Heart right ventricle (tissue), 16 donors: ENCODE data around the gene WHRN. TPM values are rescaled to one million over a fixed set of nuclear protein-coding genes. Genes with fewer than 3 reads are reported as not detected.

ENCODE experiments used
- ATAC-seq, 8 donors: fragments of 200-7000 bp; cut with Tn5 transposase; one replicate each; pipeline ENCODE4 v1.9.1; 2020; ENCODE audit warnings: mild to moderate bottlenecking in 8 of 8, moderate library complexity in 8 of 8, moderate number of reproducible peaks in 1 of 8
- DNase-seq, 2 donors: peaks; one replicate each; pipeline ENCODE4 v3.0.0-alpha.2; 2020
- H3K27ac ChIP-seq, 10 donors: fragments of 200-600 bp; sonication (generic) in 2 of 10; one replicate each; pipeline versions ENCODE4 v1.5.0 to v1.8.0; 2020 to 2022; ENCODE audit warnings: mild to moderate bottlenecking in 3 of 10
- H3K27me3 ChIP-seq, 7 donors: fragments of 200-600 bp; one replicate each; pipeline ENCODE4 v1.8.0; 2021 to 2022; ENCODE audit warnings: mild to moderate bottlenecking in 2 of 7
- H3K36me3 ChIP-seq, 9 donors: fragments of 200-600 bp; sonication (generic) in 1 of 9; one replicate each; pipeline versions ENCODE4 v1.5.0 to v1.8.0; 2020 to 2022; ENCODE audit warnings: mild to moderate bottlenecking in 2 of 9
- H3K4me1 ChIP-seq, 9 donors: fragments of 200-600 bp; sonication (generic) in 1 of 9; one replicate each; pipeline versions ENCODE4 v1.5.0 to v1.8.0; 2020 to 2022; ENCODE audit warnings: mild to moderate bottlenecking in 4 of 9
- H3K4me3 ChIP-seq, 10 donors: fragments of 200-600 bp; sonication (generic) in 2 of 10; one replicate each; pipeline versions ENCODE4 v1.5.0 to v1.8.0; 2020 to 2022; ENCODE audit warnings: mild to moderate bottlenecking in 7 of 10, moderate library complexity in 2 of 10
- H3K9me3 ChIP-seq, 11 donors: fragments of 200-600 bp in 10 of 11; sonication (generic) in 2 of 11; one replicate each; pipeline versions ENCODE4 v1.5.0 to v1.8.0; 2013 to 2022; ENCODE audit warnings: mild to moderate bottlenecking in 2 of 11, control low read depth in 1 of 11, moderate library complexity in 1 of 11
- WGBS, 2 donors: extraction: QIAGEN DNeasy Blood & Tissue Kit; methylation state at CpG; one replicate each; pipeline ENCODE4 v1.1.7; 2013; ENCODE audit warnings: inconsistent platforms in 1 of 2; 5-methylcytosine and 5-hydroxymethylcytosine counted together
- intact Hi-C, 10 donors: fragments of 100-400 bp; cut with DNase I; formaldehyde crosslinking; loops; one replicate each; pipeline versions ENCODE4 v1.11.1 to v1.14.2; 2022
- polyA plus RNA-seq, 2 donors: library from polyadenylated mRNA; stranded (reverse); fragments of 200-250 nt; gene quantifications; one replicate each; pipeline ENCODE4 v1.2.3, GENCODE V29; 2013
- total RNA-seq, 10 donors: library from RNA; stranded (reverse); fragmentation: NEBNext Ultra II Directional in 3 of 10; extraction: Animal tissue kit (Norgen Biotek cat#: 25700) in 3 of 10; gene quantifications; one replicate each; pipeline versions ENCODE4 v1.2.1 to v1.2.4, GENCODE V29; 2021 to 2023
- TF ChIP-seq, protein P1 (sequence below), 9 donors: fragments of 200-600 bp; sonication (generic) in 2 of 9; IDR thresholded peaks; one replicate each; pipeline versions ENCODE4 v1.5.0 to v1.8.0; 2021 to 2022; ENCODE audit warnings: antibody characterized with exemption in 9 of 9, mild to moderate bottlenecking in 5 of 9, moderate library complexity in 1 of 9
- donor health status: Arrhythmogenic right ventricular cardiomyopathy.
- donor health status: ischemic (EF 13 %, LVEDD 7.1; RV severe dilation, severe dysfunction).
- donor health status: healthy with polysubstance abuse.
- donor health status: DM: no; HTN: yes; CAD: no.
- donor health status: DM: no; HTN: no; CAD: no.
- donor health status: ischemic (EF 25% LVEDD 6.9; RV normal size, moderate dysfunction).
- donor health status: ischemic (EF 25% LVEDD 5.7; RV mildly dilated, moderate dysfunction).
- donor health status: healthy.
- donor health status: DM: yes; HTN: yes; CAD: no.
- donor health status: Ischemic cardiomyopathy.
- donor health status: ischemic (EF 35%, LVEDD 5.7; RV mildly dilated, moderate dysfunction).
- donor health status: nonischemic (EF 11% LVEDD 7.7; RV severe dilation, severe dysfunction).
- donor health status: DM: yes; HTN: yes; CAD: no.
- donor health status: PGD.
- donor health status: ischemic (EF 29% LVEDD 5.4; RV normal size, mild dysfunction).
- donor health status: nonischemic (EF 23%, LVEDD 6.1; RV moderate dilation, normal function).

The WHRN gene
- total and polyA plus RNA-seq, 12 donors: 0.13 to 1.3 (median 0.58) TPM; not detected in 1

DNA sequence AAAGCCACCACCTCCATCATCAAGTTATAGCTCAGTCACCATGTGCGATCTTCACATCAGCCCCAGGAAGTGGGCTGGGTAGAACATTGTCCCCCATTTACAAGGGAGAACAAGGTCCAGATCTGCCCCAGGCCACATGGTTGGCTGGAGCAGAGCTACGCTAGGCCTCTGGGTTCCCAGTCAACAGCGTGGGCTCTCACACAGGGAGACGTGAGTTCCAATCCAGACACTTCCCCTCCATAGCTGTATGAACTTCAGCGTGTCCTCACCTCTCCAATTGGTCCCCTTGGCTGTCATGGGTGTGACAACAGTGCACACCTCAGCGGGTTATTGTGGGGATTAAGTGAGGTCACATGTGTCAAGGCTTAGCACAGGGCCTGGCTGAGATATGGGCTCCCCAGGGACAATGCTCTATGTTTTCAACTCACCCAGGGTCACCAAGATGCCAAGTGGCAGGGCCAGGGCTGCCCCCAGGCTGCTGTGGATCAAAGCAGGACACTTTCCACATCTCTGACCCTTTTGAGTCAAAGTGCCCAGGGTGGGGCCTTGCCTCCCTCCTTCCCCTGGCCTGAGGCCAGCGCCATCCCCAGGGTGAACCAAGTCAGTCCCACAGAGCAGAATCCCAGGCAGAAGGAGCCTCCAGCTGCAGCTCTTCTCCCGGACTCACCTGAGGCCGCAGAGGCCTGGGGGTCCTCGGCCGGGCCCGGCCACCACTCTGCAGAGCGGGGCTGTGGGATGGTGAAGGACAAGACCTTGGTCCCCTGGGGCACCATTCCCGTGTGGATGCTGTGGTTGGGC lies 137.3 kb downstream of the WHRN start:
- DNase-seq (no peak), ATAC-seq (no peak)
- H3K27ac ChIP-seq: peak overlapping the region in 1 of 10 donors; percentile 89
- no peak overlapping the region for H3K4me3 ChIP-seq
- TF ChIP-seq, protein P1, sequence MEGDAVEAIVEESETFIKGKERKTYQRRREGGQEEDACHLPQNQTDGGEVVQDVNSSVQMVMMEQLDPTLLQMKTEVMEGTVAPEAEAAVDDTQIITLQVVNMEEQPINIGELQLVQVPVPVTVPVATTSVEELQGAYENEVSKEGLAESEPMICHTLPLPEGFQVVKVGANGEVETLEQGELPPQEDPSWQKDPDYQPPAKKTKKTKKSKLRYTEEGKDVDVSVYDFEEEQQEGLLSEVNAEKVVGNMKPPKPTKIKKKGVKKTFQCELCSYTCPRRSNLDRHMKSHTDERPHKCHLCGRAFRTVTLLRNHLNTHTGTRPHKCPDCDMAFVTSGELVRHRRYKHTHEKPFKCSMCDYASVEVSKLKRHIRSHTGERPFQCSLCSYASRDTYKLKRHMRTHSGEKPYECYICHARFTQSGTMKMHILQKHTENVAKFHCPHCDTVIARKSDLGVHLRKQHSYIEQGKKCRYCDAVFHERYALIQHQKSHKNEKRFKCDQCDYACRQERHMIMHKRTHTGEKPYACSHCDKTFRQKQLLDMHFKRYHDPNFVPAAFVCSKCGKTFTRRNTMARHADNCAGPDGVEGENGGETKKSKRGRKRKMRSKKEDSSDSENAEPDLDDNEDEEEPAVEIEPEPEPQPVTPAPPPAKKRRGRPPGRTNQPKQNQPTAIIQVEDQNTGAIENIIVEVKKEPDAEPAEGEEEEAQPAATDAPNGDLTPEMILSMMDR (IDR thresholded peaks at IDR 0.05): no peak
- H3K9me3 ChIP-seq: no peaks in the 10 kb centered on the region
- intact Hi-C loops: no loop called here
- peaks cover 0 to 100% (median 17%) of the 10 kb centered on the region in 9 donors for H3K4me1 ChIP-seq
- WGBS, 2 donors: 91 to 93% methylated on average over 14 of the region's 14 CpGs
- no peaks in the 10 kb centered on the region for H3K27me3 ChIP-seq
- peaks cover 0 to 85% (median 8%) of the 10 kb centered on the region in 9 donors for H3K36me3 ChIP-seq

DNA sequence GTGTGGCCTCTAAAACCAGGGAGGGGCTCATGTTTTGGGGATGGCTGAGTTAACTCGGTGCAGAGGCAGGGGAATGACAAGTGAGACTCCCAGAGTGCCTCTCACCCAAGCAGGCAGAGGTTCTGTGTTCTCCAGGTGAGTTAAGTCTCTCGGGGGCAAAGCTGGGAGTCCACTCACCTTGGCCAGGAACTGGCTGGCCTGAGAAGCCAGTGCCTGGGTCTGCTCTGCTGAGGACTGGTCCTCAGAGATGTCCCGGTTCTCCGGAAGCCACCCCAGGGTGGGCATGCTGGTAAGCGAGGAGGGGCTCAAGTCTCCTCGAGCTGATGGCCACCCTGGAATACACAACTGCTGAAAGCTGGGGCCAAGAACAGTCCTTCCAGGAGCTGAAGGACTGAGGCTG lies 137.9 kb downstream of the WHRN start:
- H3K27ac ChIP-seq: peak overlapping the region in 2 of 10 donors; percentile 6 to 89
- no peaks in the 10 kb centered on the region for H3K27me3 ChIP-seq
- peaks cover 0 to 94% (median 11%) of the 10 kb centered on the region in 9 donors for H3K4me1 ChIP-seq
- intact Hi-C loops: no loop called here
- no peak for ATAC-seq
- no peaks in the 10 kb centered on the region for H3K9me3 ChIP-seq
- peaks cover 0 to 91% (median 9%) of the 10 kb centered on the region in 9 donors for H3K36me3 ChIP-seq
- H3K4me3 ChIP-seq: peak overlapping the region in 1 of 10 donors; percentile 5
- DNase-seq: no peak
- WGBS, 2 donors: 92 to 95% methylated on average over 6 of the region's 6 CpGs
- TF ChIP-seq, protein P1 (IDR thresholded peaks at IDR 0.05): no peak

- Histone ChIP-seq H3K27ac (peak overlapping the region in 2 of 10 donors; percentile 1 to 89), H3K4me1 (peaks cover 0 to 86% (median 3%) of the 10 kb centered on the region in 9 donors), H3K4me3 (peak overlapping the region in 1 of 10 donors; percentile 5), H3K9me3 (no peaks in the 10 kb centered on the region), H3K36me3 (peaks cover 0 to 95% (median 15%) of the 10 kb centered on the region in 9 donors), H3K27me3 (no peaks in the 10 kb centered on the region)
- DNase-seq (no peak), ATAC-seq (peak in 2 of 8 donors; percentile 46 to 51)
- intact Hi-C loops: no loop called here
- 71 to 74% methylated on average over 10 of the region's 10 CpGs for WGBS, 2 donors
- TF ChIP-seq, protein P1 (IDR thresholded peaks at IDR 0.05): no peak
Measured at GRCh38 chr9:114366334-114367128, 138.7 kb downstream of the WHRN start.

DNA sequence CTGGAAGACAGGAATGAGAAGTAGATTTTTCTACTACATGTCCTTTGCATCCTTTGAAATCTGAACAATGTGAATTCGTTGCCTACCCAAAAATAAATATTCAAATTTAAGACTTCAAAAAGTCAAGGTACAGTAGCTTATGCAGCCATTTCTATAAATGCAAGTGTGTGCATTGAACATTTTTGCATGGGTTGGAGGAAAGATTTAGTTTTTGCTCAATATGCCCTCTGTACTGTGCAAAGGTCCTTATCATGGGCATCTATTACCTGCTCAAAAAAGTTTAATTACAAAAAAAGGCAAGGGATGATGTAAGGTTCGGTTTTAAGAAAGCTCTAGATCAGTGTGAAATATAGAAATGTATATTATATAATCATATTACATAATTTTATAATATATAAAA lies 140.1 kb downstream of the WHRN start:
- H3K4me3 ChIP-seq: no peak overlapping the region
- 94 to 95% methylated on average over 2 of the region's 2 CpGs for WGBS, 2 donors
- H3K36me3 ChIP-seq: peaks cover 0 to 95% (median 26%) of the 10 kb centered on the region in 9 donors
- no peaks in the 10 kb centered on the region for H3K9me3 ChIP-seq
- intact Hi-C loops: no loop called here
- ATAC-seq: no peak
- TF ChIP-seq, protein P1 (IDR thresholded peaks at IDR 0.05): no peak
- H3K27me3 ChIP-seq: no peaks in the 10 kb centered on the region
- H3K27ac ChIP-seq: peak overlapping the region in 1 of 10 donors; percentile 57
- peaks cover 0 to 72% (median 0%) of the 10 kb centered on the region in 9 donors for H3K4me1 ChIP-seq
- DNase-seq: no peak
